GM18858 (cell line): ENCODE measurements around the gene BCAT1.
"Not testable (repeated sequence)": the region's sequence is repeated elsewhere in the genome, so short reads cannot be mapped to it uniquely, and the experiment has no call there.

Experiments used
- ATAC-seq: cut with Tn5 transposase; IDR thresholded peaks from one replicate; pipeline ENCODE4 v1.9.1; 2021; ENCODE audit not compliant: unreplicated experiment

BCAT1 gene

GRCh38 chr12:24860546-24860945 is 88.4 kb downstream of the BCAT1 start:
- ATAC-seq, result no peak

- ATAC-seq, result no peak
Measured at GRCh38 chr12:24856541-24856940, 92.4 kb downstream of the BCAT1 start.

- ATAC-seq, result no peak
Measured at GRCh38 chr12:24854908-24855307, 94.0 kb downstream of the BCAT1 start.

GRCh38 chr12:24854017-24854416 is 94.9 kb downstream of the BCAT1 start:
- ATAC-seq, result no peak

- ATAC-seq, result no peak
Measured at GRCh38 chr12:24853588-24853987, 95.3 kb downstream of the BCAT1 start.

GRCh38 chr12:24853094-24853493 is 95.8 kb downstream of the BCAT1 start:
- ATAC-seq, result no peak

- ATAC-seq, result no peak
Measured at GRCh38 chr12:24852420-24852819, 96.5 kb downstream of the BCAT1 start.

- not testable (repeated sequence) for ATAC-seq
Measured at GRCh38 chr12:24851883-24852282, 97.0 kb downstream of the BCAT1 start.

GRCh38 chr12:24851341-24851740 is 97.6 kb downstream of the BCAT1 start:
- ATAC-seq, result no peak

- ATAC-seq, result no peak
Measured at GRCh38 chr12:24850496-24850895, 98.4 kb downstream of the BCAT1 start.

GRCh38 chr12:24848941-24849477 is 99.9 kb downstream of the BCAT1 start:
- no peak for ATAC-seq

- ATAC-seq, result no peak
Measured at GRCh38 chr12:24846689-24847088, 102.2 kb downstream of the BCAT1 start.

GRCh38 chr12:24845615-24846014 is 103.3 kb downstream of the BCAT1 start:
- ATAC-seq, result no peak

GRCh38 chr12:24840046-24840800 is 108.7 kb downstream of the BCAT1 start:
- no peak for ATAC-seq

- ATAC-seq, result peak; percentile 91
Measured at GRCh38 chr12:24839268-24839791, 109.6 kb downstream of the BCAT1 start.

- ATAC-seq, result peak; percentile 39
Measured at GRCh38 chr12:24838531-24838950, 110.4 kb downstream of the BCAT1 start.

GRCh38 chr12:24835377-24835776 is 113.5 kb downstream of the BCAT1 start:
- no peak for ATAC-seq

GRCh38 chr12:24833513-24833912 is 115.4 kb downstream of the BCAT1 start:
- no peak for ATAC-seq

GRCh38 chr12:24823808-24824515 is 124.9 kb downstream of the BCAT1 start:
- no peak for ATAC-seq

- peak; percentile 83 for ATAC-seq
Measured at GRCh38 chr12:24822121-24822899, 126.6 kb downstream of the BCAT1 start.

- ATAC-seq, result peak; percentile 48
Measured at GRCh38 chr12:24821691-24822090, 127.2 kb downstream of the BCAT1 start.
